WTC11 (cell line): Measurements from ENCODE around the gene TMEM119. TPM values are rescaled to one million over a fixed set of nuclear protein-coding genes. Genes with fewer than 3 reads are reported as not detected.

Source experiments
- ATAC-seq: fragments of 200-7000 bp; cut with Tn5 transposase; 2 replicates; pipeline ENCODE4 v1.10.0; 2021; ENCODE audit warnings: mild to moderate bottlenecking, moderate library complexity
- CTCF ChIA-PET: fragments of 300-600 bp; sonication (Branson Sonifier 250); formaldehyde crosslinking; loops from one replicate; lab custom pipeline; 2021; ENCODE audit warnings: antibody characterized with exemption; lab: Charles Lee
- POLR2A ChIA-PET: fragments of 350-600 bp; sonication (Branson Sonifier 250); formaldehyde crosslinking; loops from one replicate; lab custom pipeline; 2021; ENCODE audit warnings: antibody characterized with exemption; lab: Charles Lee
- DNase-seq: peaks from one replicate; pipeline ENCODE4 v3.0.0; 2021; ENCODE audit warnings: low spot score
- H3K27ac Mint-ChIP-seq: 2 replicates; pipeline ENCODE4 v1.8.0; 2021; ENCODE audit warnings: mixed read lengths
- H3K27me3 Mint-ChIP-seq: 2 replicates; pipeline ENCODE4 v1.8.0; 2021; ENCODE audit warnings: low read depth, mild to moderate bottlenecking, moderate library complexity, mixed read lengths
- H3K36me3 Mint-ChIP-seq: 2 replicates; pipeline ENCODE4 v1.8.0; 2021; ENCODE audit warnings: mixed read lengths
- H3K4me1 Mint-ChIP-seq: 2 replicates; pipeline ENCODE4 v1.8.0; 2022; ENCODE audit warnings: mixed read lengths
- H3K4me3 Mint-ChIP-seq: 2 replicates; pipeline ENCODE4 v1.8.0; 2021; ENCODE audit warnings: mild to moderate bottlenecking, moderate library complexity, mixed read lengths
- H3K9me3 Mint-ChIP-seq: 2 replicates; pipeline ENCODE4 v1.8.0; 2021; ENCODE audit warnings: mixed read lengths
- AR ChIP-seq: fragments of 250-450 bp; sonication (Bioruptor Pico); IDR thresholded peaks from 2 replicates; pipeline ENCODE4 v1.9.0; 2021; ENCODE audit warnings: mild to moderate bottlenecking
- ATF6 ChIP-seq: sonication (generic); formaldehyde crosslinking; IDR thresholded peaks from 2 replicates; pipeline ENCODE4 v1.8.1; 2023; ENCODE audit warnings: mild to moderate bottlenecking, missing genetic modification reagents
- CDX4 ChIP-seq: fragments of 250-450 bp; sonication (Bioruptor Pico); IDR thresholded peaks from 2 replicates; pipeline ENCODE4 v1.9.0; 2021; ENCODE audit warnings: moderate library complexity, mild to moderate bottlenecking, inconsistent platforms, borderline replicate concordance
- CREB1 ChIP-seq: sonication (generic); formaldehyde crosslinking; IDR thresholded peaks from 2 replicates; pipeline ENCODE4 v1.8.0; 2023; ENCODE audit warnings: mild to moderate bottlenecking, missing genetic modification reagents
- CTCF ChIP-seq: fragments of 200-600 bp; IDR thresholded peaks from 2 replicates; pipeline ENCODE4 v1.8.0; 2022; ENCODE audit warnings: antibody characterized with exemption
- PRDM15 ChIP-seq: sonication (generic); formaldehyde crosslinking; IDR thresholded peaks from 2 replicates; pipeline ENCODE4 v1.8.0; 2022; ENCODE audit warnings: missing genetic modification reagents
- PRRX2 ChIP-seq: fragments of 250-450 bp; sonication (Bioruptor Pico); IDR thresholded peaks from 2 replicates; pipeline ENCODE4 v1.8.0; 2021; ENCODE audit warnings: mild to moderate bottlenecking
- SP1 ChIP-seq: sonication (generic); formaldehyde crosslinking; conservative IDR thresholded peaks from 2 replicates; pipeline ENCODE4 v1.8.1; 2022; ENCODE audit warnings: missing genetic modification reagents
- TEAD1 ChIP-seq: sonication (generic); formaldehyde crosslinking; IDR thresholded peaks from 2 replicates; pipeline ENCODE4 v1.8.0; 2022; ENCODE audit warnings: mild to moderate bottlenecking, missing genetic modification reagents
- USF1 ChIP-seq: sonication (generic); formaldehyde crosslinking; IDR thresholded peaks from 2 replicates; pipeline ENCODE4 v1.8.0; 2022; ENCODE audit warnings: mild to moderate bottlenecking, missing genetic modification reagents
- ZBTB43 ChIP-seq: sonication (generic); formaldehyde crosslinking; IDR thresholded peaks from 2 replicates; pipeline ENCODE4 v1.8.1; 2023; ENCODE audit warnings: mild to moderate bottlenecking, missing genetic modification reagents
- ZNF232 ChIP-seq: sonication (generic); formaldehyde crosslinking; IDR thresholded peaks from 2 replicates; pipeline ENCODE4 v1.8.0; 2022; ENCODE audit warnings: mild to moderate bottlenecking, missing genetic modification reagents
- ZNF416 ChIP-seq: fragments of 250-450 bp; sonication (Bioruptor Pico); IDR thresholded peaks from 2 replicates; pipeline ENCODE4 v1.9.0; 2021; ENCODE audit warnings: mild to moderate bottlenecking, inconsistent platforms
- ZNF532 ChIP-seq: fragments of 250-450 bp; sonication (Bioruptor Pico); IDR thresholded peaks from 2 replicates; pipeline ENCODE4 v1.9.0; 2021; ENCODE audit warnings: mild to moderate bottlenecking, borderline replicate concordance
- total RNA-seq: library from RNA; stranded (reverse); gene quantifications from 3 replicates; pipeline ENCODE4 v1.2.3, GENCODE V29; 2021

TMEM119 gene
- total RNA-seq, 1 experiment from 2014 or later: 0.20 TPM

- no peak for TF ChIP-seq ATF6 (CRISPR knock-in tag)
- no peak for TF ChIP-seq ZNF532 (CRISPR knock-in tag)
- TF ChIP-seq AR (CRISPR knock-in tag): no peak
- no peak for TF ChIP-seq ZNF232 (CRISPR knock-in tag)
- TF ChIP-seq SP1: no peak
- TF ChIP-seq CREB1: no peak
Measured at GRCh38 chr12:108577458-108577857, 20.4 kb downstream of the TMEM119 start (continued).

GRCh38 chr12:108576660-108577234 is 21.1 kb downstream of the TMEM119 start:
- H3K27ac Mint-ChIP-seq: no peak overlapping the region
- no peak for TF ChIP-seq ZBTB43 (CRISPR knock-in tag)
- no peak for TF ChIP-seq TEAD1 (CRISPR knock-in tag)
- no peak for TF ChIP-seq PRDM15 (CRISPR knock-in tag)
- no peak for TF ChIP-seq ZNF416 (CRISPR knock-in tag)
- TF ChIP-seq PRRX2 (CRISPR knock-in tag): no peak
- no peak for TF ChIP-seq USF1 (CRISPR knock-in tag)
- TF ChIP-seq CDX4: no peak
- TF ChIP-seq CTCF: no peak
- TF ChIP-seq, all 79 proteins: peak for 0
- POLR2A ChIA-PET: interaction anchor here (1.1 kb wide), 1 partner anchor 14 kb away, joined by 4 read pairs; the partner anchor contains the start of gene ISCU

More at GRCh38 chr12:108576660-108577234, 21.1 kb downstream of the TMEM119 start:
- DNase-seq (no peak), ATAC-seq (no peak)
- Mint-ChIP-seq H3K9me3 (peaks cover 23% of the 10 kb centered on the region), H3K27me3 (no peaks in the 10 kb centered on the region), H3K4me1 (no peaks in the 10 kb centered on the region), H3K4me3 (no peak overlapping the region), H3K36me3 (no peaks in the 10 kb centered on the region)
- CTCF ChIA-PET: interaction anchor here (1.3 kb wide), 1 partner anchor 13 kb away, joined by 3 read pairs; no protein-coding TSS in a partner anchor
